WTC11 (cell line): ENCODE results near the gene PTCSC3. TPM values are rescaled to one million over a fixed set of nuclear protein-coding genes. Genes with fewer than 3 reads are reported as not detected.

ENCODE experiments used
- ATAC-seq: fragments of 200-7000 bp; cut with Tn5 transposase; 2 replicates; pipeline ENCODE4 v1.10.0; 2021; ENCODE audit warnings: mild to moderate bottlenecking, moderate library complexity
- CTCF ChIA-PET: fragments of 300-600 bp; sonication (Branson Sonifier 250); formaldehyde crosslinking; loops from one replicate; lab custom pipeline; 2021; ENCODE audit warnings: antibody characterized with exemption; lab: Charles Lee
- POLR2A ChIA-PET: fragments of 350-600 bp; sonication (Branson Sonifier 250); formaldehyde crosslinking; loops from one replicate; lab custom pipeline; 2021; ENCODE audit warnings: antibody characterized with exemption; lab: Charles Lee
- DNase-seq: peaks from one replicate; pipeline ENCODE4 v3.0.0; 2021; ENCODE audit warnings: low spot score
- H3K27ac Mint-ChIP-seq: 2 replicates; pipeline ENCODE4 v1.8.0; 2021; ENCODE audit warnings: mixed read lengths
- H3K27me3 Mint-ChIP-seq: 2 replicates; pipeline ENCODE4 v1.8.0; 2021; ENCODE audit warnings: low read depth, mild to moderate bottlenecking, moderate library complexity, mixed read lengths
- H3K36me3 Mint-ChIP-seq: 2 replicates; pipeline ENCODE4 v1.8.0; 2021; ENCODE audit warnings: mixed read lengths
- H3K4me1 Mint-ChIP-seq: 2 replicates; pipeline ENCODE4 v1.8.0; 2022; ENCODE audit warnings: mixed read lengths
- H3K4me3 Mint-ChIP-seq: 2 replicates; pipeline ENCODE4 v1.8.0; 2021; ENCODE audit warnings: mild to moderate bottlenecking, moderate library complexity, mixed read lengths
- H3K9me3 Mint-ChIP-seq: 2 replicates; pipeline ENCODE4 v1.8.0; 2021; ENCODE audit warnings: mixed read lengths
- ATF2 ChIP-seq: sonication (generic); formaldehyde crosslinking; IDR thresholded peaks from 2 replicates; pipeline ENCODE4 v1.8.1; 2022; ENCODE audit warnings: low read depth, missing genetic modification reagents, borderline replicate concordance
- ATF3 ChIP-seq: sonication (generic); formaldehyde crosslinking; conservative IDR thresholded peaks from 2 replicates; pipeline ENCODE4 v1.8.1; 2022; ENCODE audit warnings: mild to moderate bottlenecking, missing genetic modification reagents
- ATF6 ChIP-seq: sonication (generic); formaldehyde crosslinking; IDR thresholded peaks from 2 replicates; pipeline ENCODE4 v1.8.1; 2023; ENCODE audit warnings: mild to moderate bottlenecking, missing genetic modification reagents
- E2F4 ChIP-seq: sonication (generic); formaldehyde crosslinking; IDR thresholded peaks from 2 replicates; pipeline ENCODE4 v1.8.1; 2022; ENCODE audit warnings: low read depth, mild to moderate bottlenecking, moderate library complexity, missing genetic modification reagents, borderline replicate concordance
- EMX1 ChIP-seq: fragments of 250-450 bp; sonication (Bioruptor Pico); IDR thresholded peaks from 2 replicates; pipeline ENCODE4 v1.8.0; 2021; ENCODE audit warnings: mild to moderate bottlenecking
- FOXJ3 ChIP-seq: sonication (generic); formaldehyde crosslinking; IDR thresholded peaks from 2 replicates; pipeline ENCODE4 v1.9.0; 2021; ENCODE audit warnings: missing genetic modification reagents, mild to moderate bottlenecking, borderline replicate concordance
- FOXK1 ChIP-seq: sonication (generic); formaldehyde crosslinking; IDR thresholded peaks from 2 replicates; pipeline ENCODE4 v1.8.0; 2022; ENCODE audit warnings: mild to moderate bottlenecking, moderate library complexity, missing genetic modification reagents
- GABPB1 ChIP-seq: sonication (generic); formaldehyde crosslinking; IDR thresholded peaks from 2 replicates; pipeline ENCODE4 v1.8.1; 2023; ENCODE audit warnings: mild to moderate bottlenecking, missing genetic modification reagents
- HMGXB4 ChIP-seq: sonication (generic); formaldehyde crosslinking; IDR thresholded peaks from 2 replicates; pipeline ENCODE4 v1.8.1; 2023; ENCODE audit warnings: mild to moderate bottlenecking, moderate library complexity, missing genetic modification reagents
- KAT7 ChIP-seq: sonication (generic); formaldehyde crosslinking; IDR thresholded peaks from 2 replicates; pipeline ENCODE4 v1.8.1; 2023; ENCODE audit warnings: missing genetic modification reagents, mild to moderate bottlenecking, borderline replicate concordance
- NR2C2 ChIP-seq: sonication (generic); formaldehyde crosslinking; IDR thresholded peaks from 2 replicates; pipeline ENCODE4 v1.8.0; 2022; ENCODE audit warnings: mild to moderate bottlenecking, missing genetic modification reagents
- NR3C1 ChIP-seq: sonication (generic); formaldehyde crosslinking; conservative IDR thresholded peaks from 2 replicates; pipeline ENCODE4 v1.8.1; 2023; ENCODE audit warnings: low read depth, mild to moderate bottlenecking, missing genetic modification reagents
- RELA ChIP-seq: sonication (generic); formaldehyde crosslinking; IDR thresholded peaks from 2 replicates; pipeline ENCODE4 v1.8.1; 2022; ENCODE audit warnings: missing genetic modification reagents, mild to moderate bottlenecking, borderline replicate concordance
- TEAD4 ChIP-seq: sonication (generic); formaldehyde crosslinking; IDR thresholded peaks from 2 replicates; pipeline ENCODE4 v1.8.0; 2022; ENCODE audit warnings: mild to moderate bottlenecking, missing genetic modification reagents
- USF1 ChIP-seq: sonication (generic); formaldehyde crosslinking; IDR thresholded peaks from 2 replicates; pipeline ENCODE4 v1.8.0; 2022; ENCODE audit warnings: mild to moderate bottlenecking, missing genetic modification reagents
- USF2 ChIP-seq: sonication (generic); formaldehyde crosslinking; IDR thresholded peaks from 2 replicates; pipeline ENCODE4 v1.8.1; 2023; ENCODE audit warnings: mild to moderate bottlenecking, missing genetic modification reagents, moderate library complexity
- ZMAT4 ChIP-seq: fragments of 250-450 bp; sonication (Bioruptor Pico); IDR thresholded peaks from 2 replicates; pipeline ENCODE4 v1.9.0; 2021; ENCODE audit warnings: mild to moderate bottlenecking
- ZNF138 ChIP-seq: sonication (generic); formaldehyde crosslinking; conservative IDR thresholded peaks from 2 replicates; pipeline ENCODE4 v1.8.1; 2022; ENCODE audit warnings: mild to moderate bottlenecking, moderate library complexity, missing genetic modification reagents
- ZNF423 ChIP-seq: fragments of 250-450 bp; sonication (Bioruptor Pico); IDR thresholded peaks from 2 replicates; pipeline ENCODE4 v2.1.2; 2022; ENCODE audit warnings: mild to moderate bottlenecking, moderate library complexity
- ZNF425 ChIP-seq: fragments of 250-450 bp; sonication (Bioruptor Pico); conservative IDR thresholded peaks from 2 replicates; pipeline ENCODE4 v1.9.0; 2021; ENCODE audit warnings: mild to moderate bottlenecking
- ZNF532 ChIP-seq: fragments of 250-450 bp; sonication (Bioruptor Pico); IDR thresholded peaks from 2 replicates; pipeline ENCODE4 v1.9.0; 2021; ENCODE audit warnings: mild to moderate bottlenecking, borderline replicate concordance
- total RNA-seq: library from RNA; stranded (reverse); gene quantifications from 3 replicates; pipeline ENCODE4 v1.2.3, GENCODE V29; 2021

The PTCSC3 gene
- total RNA-seq, 1 experiment from 2014 or later, result not detected

GRCh38 chr14:36181417-36181816, 4.9 kb upstream of the PTCSC3 start (continued):
- TF ChIP-seq ZNF425 (CRISPR knock-in tag) (no peak), EMX1 (CRISPR knock-in tag) (no peak), E2F4 (CRISPR knock-in tag) (no peak)

- Mint-ChIP-seq H3K36me3 (no peaks in the 10 kb centered on the region), H3K4me1 (no peaks in the 10 kb centered on the region), H3K27me3 (no peaks in the 10 kb centered on the region; the same call in 1 of the 2 replicates), H3K9me3 (no peaks in the 10 kb centered on the region), H3K4me3 (no peak overlapping the region), H3K27ac (no peak overlapping the region)
- ChIA-PET POLR2A (no interaction called here), CTCF (no interaction called here)
- no peak for DNase-seq
- ATAC-seq, result no peak
- TF ChIP-seq ZMAT4 (CRISPR knock-in tag), result no peak
- TF ChIP-seq TEAD4 (CRISPR knock-in tag), result no peak
- TF ChIP-seq ZNF138, result no peak
- TF ChIP-seq NR3C1 (CRISPR knock-in tag), result no peak
- TF ChIP-seq KAT7 (CRISPR knock-in tag), result no peak
- no peak for TF ChIP-seq FOXJ3
- TF ChIP-seq ATF3, result no peak
- TF ChIP-seq USF2, result no peak
- no peak for TF ChIP-seq HMGXB4 (CRISPR knock-in tag)
- TF ChIP-seq ZNF423 (CRISPR knock-in tag), result no peak
- no peak for TF ChIP-seq ATF6 (CRISPR knock-in tag)
- TF ChIP-seq ZNF532 (CRISPR knock-in tag), result no peak
- TF ChIP-seq FOXK1 (CRISPR knock-in tag), result no peak
- TF ChIP-seq ATF2 (CRISPR knock-in tag), result no peak
- TF ChIP-seq RELA (CRISPR knock-in tag), result no peak
- no peak for TF ChIP-seq GABPB1
- TF ChIP-seq USF1 (CRISPR knock-in tag), result no peak
- no peak for TF ChIP-seq NR2C2 (CRISPR knock-in tag)
These were observed 967 bp upstream of the PTCSC3 start for GRCh38 chr14:36177489-36177888.
